Measurements from ENCODE around the gene FANCM. TPM values are rescaled to one million over a fixed set of nuclear protein-coding genes. Genes with fewer than 3 reads are reported as not detected.

FANCM gene
- total RNA-seq, 2 donors from 2014 or later = 12.4 to 13.5 TPM

- Mint-ChIP-seq H3K4me1 (ENCODE audit: low read depth) (peaks cover 2% of the 10 kb centered on the region), H3K4me3 (no peak overlapping the region), H3K9me3 (no peaks in the 10 kb centered on the region), H3K36me3 (ENCODE audit: insufficient read depth in 2 of 2) (peaks cover 1 to 5% of the 10 kb centered on the region in 2 donors), H3K27ac (no peak overlapping the region), H3K27me3 (ENCODE audit: low read depth) (no peaks in the 10 kb centered on the region)
- DNase-seq = no peak
- ATAC-seq (replicated peaks in 1 of 2) = no peak
Measured at GRCh38 chr14:45150386-45150890, 14.7 kb downstream of the FANCM start.

DNA sequence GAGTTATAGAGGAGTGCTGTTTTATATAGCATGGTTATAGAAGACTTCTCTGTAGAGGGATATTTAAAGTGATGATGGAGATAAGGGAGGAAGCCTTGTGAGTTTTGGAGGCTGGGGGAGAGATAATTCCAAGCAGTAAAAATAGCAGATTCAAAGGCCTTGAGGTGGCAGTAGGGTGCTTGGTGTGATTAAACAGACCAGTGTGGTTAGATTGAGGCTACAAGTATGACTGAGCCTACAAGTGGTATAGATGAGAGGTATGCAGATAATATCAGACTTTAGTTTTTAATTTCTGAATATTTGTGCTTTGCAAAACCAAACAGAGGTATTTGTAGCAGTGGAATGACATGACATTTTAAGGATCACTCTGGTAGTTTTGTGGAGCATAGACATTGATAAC lies 20.3 kb downstream of the FANCM start:
- no peak overlapping the region for H3K27ac Mint-ChIP-seq
- no peak for DNase-seq
- H3K9me3 Mint-ChIP-seq = no peaks in the 10 kb centered on the region
- peak; percentile 88 to 90 for ATAC-seq (replicated peaks in 1 of 2)
- no peak overlapping the region for H3K4me3 Mint-ChIP-seq
- H3K27me3 Mint-ChIP-seq (ENCODE audit: low read depth) = no peaks in the 10 kb centered on the region
- peaks cover 0 to 4% of the 10 kb centered on the region in 2 donors for H3K36me3 Mint-ChIP-seq (ENCODE audit: insufficient read depth in 2 of 2)
- peaks cover 14% of the 10 kb centered on the region for H3K4me1 Mint-ChIP-seq (ENCODE audit: low read depth)

- DNase-seq = no peak
- H3K9me3 Mint-ChIP-seq = no peaks in the 10 kb centered on the region
- H3K36me3 Mint-ChIP-seq (ENCODE audit: insufficient read depth in 2 of 2) = peaks cover 0 to 5% of the 10 kb centered on the region in 2 donors
- H3K27ac Mint-ChIP-seq = no peak overlapping the region
- no peaks in the 10 kb centered on the region for H3K27me3 Mint-ChIP-seq (ENCODE audit: low read depth)
- ATAC-seq (replicated peaks in 1 of 2) = no peak
- H3K4me3 Mint-ChIP-seq = no peak overlapping the region
- H3K4me1 Mint-ChIP-seq (ENCODE audit: low read depth) = no peaks in the 10 kb centered on the region
Measured at GRCh38 chr14:45169906-45170305, 34.2 kb downstream of the FANCM start.

DNA sequence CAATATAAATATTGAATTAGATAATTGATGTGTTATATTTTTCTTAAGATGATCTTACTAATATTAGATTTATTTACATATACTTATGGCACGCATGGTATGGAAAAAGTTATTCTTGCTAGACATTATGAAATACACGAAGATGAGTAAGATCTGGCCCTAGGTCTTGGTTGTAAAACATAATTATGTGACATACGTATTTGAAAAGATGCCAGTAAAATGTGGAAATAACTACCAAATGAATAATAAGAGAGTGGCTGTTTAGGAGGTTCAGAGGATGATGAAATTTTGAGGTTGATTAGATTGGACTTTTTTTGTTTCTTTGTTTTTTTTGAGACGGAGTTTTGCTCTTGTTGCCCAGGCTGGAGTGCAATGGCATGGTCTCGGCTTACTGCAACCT lies 41.3 kb downstream of the FANCM start:
- ATAC-seq (replicated peaks in 1 of 2) (no peak), DNase-seq (no peak)
- Mint-ChIP-seq H3K9me3 (no peaks in the 10 kb centered on the region), H3K27me3 (ENCODE audit: low read depth) (no peaks in the 10 kb centered on the region), H3K36me3 (ENCODE audit: insufficient read depth in 2 of 2) (peaks cover 0 to 8% of the 10 kb centered on the region in 2 donors), H3K4me1 (ENCODE audit: low read depth) (no peaks in the 10 kb centered on the region), H3K4me3 (no peak overlapping the region), H3K27ac (no peak overlapping the region)

GRCh38 chr14:45181329-45181728 lies 45.6 kb downstream of the FANCM start:
- Mint-ChIP-seq H3K4me3 (no peak overlapping the region), H3K4me1 (ENCODE audit: low read depth) (no peaks in the 10 kb centered on the region), H3K36me3 (ENCODE audit: insufficient read depth in 2 of 2) (peaks cover 0 to 4% of the 10 kb centered on the region in 2 donors), H3K9me3 (no peaks in the 10 kb centered on the region), H3K27ac (no peak overlapping the region), H3K27me3 (ENCODE audit: low read depth) (no peaks in the 10 kb centered on the region)
- no peak for DNase-seq
- ATAC-seq (replicated peaks in 1 of 2) = no peak

DNA sequence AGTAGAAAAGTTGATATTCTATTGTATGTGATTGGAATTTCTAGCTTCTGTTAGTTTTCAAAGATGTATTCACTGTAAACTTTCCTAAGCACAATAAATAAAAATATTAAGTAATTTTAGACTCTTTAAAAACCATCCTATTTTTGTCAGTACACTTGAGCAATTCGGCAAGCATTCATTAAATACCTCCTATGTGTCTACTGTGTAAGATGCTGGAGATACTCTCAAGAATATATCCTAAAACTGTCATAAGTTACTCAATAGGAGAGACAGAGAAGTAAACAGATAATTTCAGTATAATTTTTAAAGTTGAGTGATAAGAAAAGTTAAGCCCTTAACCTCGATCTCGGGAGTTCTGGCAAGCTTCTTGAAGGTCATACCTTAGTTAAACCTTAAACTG lies 46.1 kb downstream of the FANCM start:
- Mint-ChIP-seq H3K27ac (no peak overlapping the region), H3K4me1 (ENCODE audit: low read depth) (no peaks in the 10 kb centered on the region), H3K36me3 (ENCODE audit: insufficient read depth in 2 of 2) (peaks cover 3 to 6% of the 10 kb centered on the region in 2 donors)

DNA sequence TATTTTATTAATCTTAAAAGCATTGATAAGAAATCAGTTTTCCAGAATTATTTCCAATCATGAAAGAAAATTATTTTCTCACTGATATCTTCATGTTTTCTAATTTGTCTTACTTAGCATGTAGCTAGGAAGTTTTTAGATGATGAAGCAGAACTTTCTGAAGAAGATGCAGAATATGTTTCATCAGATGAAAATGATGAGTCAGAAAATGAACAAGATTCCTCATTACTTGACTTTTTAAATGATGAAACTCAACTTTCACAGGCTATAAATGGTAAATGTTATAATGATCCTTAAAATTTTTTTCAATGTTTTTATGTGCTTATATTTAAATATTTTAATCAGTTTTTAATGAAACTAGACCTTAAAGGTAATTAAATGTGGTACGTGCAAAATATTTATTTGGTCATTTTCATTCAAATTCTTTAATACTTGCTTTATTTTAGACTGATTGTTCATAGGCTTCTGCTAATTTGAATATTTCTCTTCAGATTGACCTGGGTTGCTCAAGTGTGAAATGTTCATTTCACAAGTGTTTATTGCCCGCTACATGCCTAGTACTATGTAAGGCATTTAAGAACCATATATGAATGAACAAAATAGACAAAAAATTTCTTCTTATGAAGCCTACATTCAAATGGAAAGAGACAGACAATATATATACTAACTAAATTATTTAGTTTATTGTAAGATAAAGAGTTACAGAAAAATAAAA lies 49.5 kb downstream of the FANCM start:
- DNase-seq = no peak
- Mint-ChIP-seq H3K9me3 (no peaks in the 10 kb centered on the region), H3K4me3 (no peak overlapping the region), H3K36me3 (ENCODE audit: insufficient read depth in 2 of 2) (peaks cover 4 to 13% of the 10 kb centered on the region in 2 donors), H3K4me1 (ENCODE audit: low read depth) (no peaks in the 10 kb centered on the region), H3K27ac (no peak overlapping the region), H3K27me3 (ENCODE audit: low read depth) (no peaks in the 10 kb centered on the region)
- ATAC-seq (replicated peaks in 1 of 2) = no peak

More for the DNA sequence above, 46.1 kb downstream of the FANCM start:
- no peak for ATAC-seq (replicated peaks in 1 of 2)
- H3K27me3 Mint-ChIP-seq (ENCODE audit: low read depth) = no peaks in the 10 kb centered on the region
- no peak for DNase-seq
- no peak overlapping the region for H3K4me3 Mint-ChIP-seq
- no peaks in the 10 kb centered on the region for H3K9me3 Mint-ChIP-seq

DNA sequence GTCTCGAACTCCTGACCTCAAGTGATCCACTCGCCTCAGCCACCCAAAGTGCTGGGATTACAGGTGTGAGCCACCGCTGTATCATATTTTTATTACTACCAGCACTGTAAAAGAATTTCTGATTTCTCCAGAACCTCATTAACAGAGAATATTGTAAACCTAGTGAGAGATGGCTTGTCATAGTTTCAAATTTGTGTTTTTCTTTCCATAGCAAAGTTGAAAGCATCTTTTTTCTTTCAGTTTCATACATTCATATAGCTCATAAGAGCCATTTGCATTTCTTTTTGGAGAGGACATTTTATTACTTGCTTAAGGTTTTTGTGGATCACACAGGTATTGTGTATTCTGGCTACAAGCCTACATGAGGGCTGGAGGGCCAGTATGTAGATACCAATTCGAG lies 59.2 kb downstream of the FANCM start:
- DNase-seq = no peak
- H3K36me3 Mint-ChIP-seq (ENCODE audit: insufficient read depth in 2 of 2) = peaks cover 0 to 4% of the 10 kb centered on the region in 2 donors
- no peaks in the 10 kb centered on the region for H3K9me3 Mint-ChIP-seq
- ATAC-seq (replicated peaks in 1 of 2) = peak; percentile 37 to 44
- peak overlapping the region; percentile 61 for H3K27ac Mint-ChIP-seq
- H3K4me3 Mint-ChIP-seq = peak overlapping the region; percentile 16 to 23
- peaks cover 9% of the 10 kb centered on the region for H3K4me1 Mint-ChIP-seq (ENCODE audit: low read depth)
- H3K27me3 Mint-ChIP-seq (ENCODE audit: low read depth) = no peaks in the 10 kb centered on the region

DNA sequence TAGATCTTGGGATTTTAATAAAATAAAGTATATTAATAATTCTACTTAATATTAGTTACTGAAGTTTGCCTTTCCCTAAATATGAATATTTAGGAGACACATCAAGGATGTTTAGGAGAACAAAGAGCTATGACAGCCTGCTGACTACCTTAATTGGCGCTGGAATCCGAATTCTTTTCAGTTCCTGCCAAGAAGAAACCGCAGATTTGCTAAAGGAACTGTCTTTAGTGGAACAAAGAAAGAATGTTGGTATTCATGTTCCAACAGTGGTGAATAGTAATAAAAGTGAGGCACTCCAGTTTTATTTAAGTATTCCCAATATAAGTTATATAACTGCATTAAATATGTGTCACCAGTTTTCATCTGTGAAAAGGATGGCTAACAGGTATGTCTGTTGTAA lies 62.8 kb downstream of the FANCM start:
- Mint-ChIP-seq H3K4me3 (no peak overlapping the region), H3K9me3 (no peaks in the 10 kb centered on the region), H3K27ac (no peak overlapping the region), H3K27me3 (ENCODE audit: low read depth) (no peaks in the 10 kb centered on the region), H3K36me3 (ENCODE audit: insufficient read depth in 2 of 2) (peaks cover 0 to 3% of the 10 kb centered on the region in 2 donors), H3K4me1 (ENCODE audit: low read depth) (peaks cover 9% of the 10 kb centered on the region)
- no peak for DNase-seq
- no peak for ATAC-seq (replicated peaks in 1 of 2)

DNA sequence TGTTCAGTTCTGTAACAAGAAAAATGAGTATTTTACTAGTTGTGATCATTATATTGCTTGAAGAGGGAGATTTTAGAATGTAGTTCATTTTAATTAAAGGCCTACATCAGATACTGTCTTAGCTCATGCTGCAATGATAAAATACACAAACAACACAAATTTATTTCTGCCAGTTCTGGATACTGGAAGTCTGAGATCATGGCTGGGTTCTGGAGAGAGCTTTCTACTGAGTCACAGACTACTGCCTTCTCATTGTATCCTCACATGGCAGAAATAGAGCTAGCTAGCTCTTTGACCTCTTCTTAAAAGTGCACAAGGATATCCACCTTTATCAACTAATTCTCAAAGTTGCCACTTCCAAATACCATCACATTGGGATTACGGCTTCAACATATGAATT lies 63.5 kb downstream of the FANCM start:
- Mint-ChIP-seq H3K4me3 (no peak overlapping the region), H3K27me3 (ENCODE audit: low read depth) (no peaks in the 10 kb centered on the region)

DNA sequence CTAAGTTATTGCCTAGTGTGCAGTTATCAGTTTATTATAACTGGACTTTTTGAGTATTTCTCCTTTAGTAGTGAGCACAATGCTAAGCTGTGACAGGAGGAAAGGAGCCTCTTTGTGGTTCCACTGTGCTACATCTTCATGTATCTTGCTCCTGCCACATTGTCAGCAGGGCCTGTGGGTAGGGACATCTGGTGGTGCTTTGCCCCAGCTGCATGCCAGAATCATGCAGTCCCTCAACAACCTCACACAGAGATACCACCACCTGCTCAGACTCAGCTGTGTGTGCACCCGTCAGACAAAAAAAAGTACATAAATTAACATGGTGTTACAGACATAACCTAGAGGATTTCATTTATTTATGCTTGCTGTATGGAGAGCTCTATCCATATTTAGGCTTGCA lies 66.2 kb downstream of the FANCM start:
- ATAC-seq (replicated peaks in 1 of 2) = peak; percentile 67 to 86
- Mint-ChIP-seq H3K36me3 (ENCODE audit: insufficient read depth in 2 of 2) (peaks cover 4 to 12% of the 10 kb centered on the region in 2 donors), H3K27me3 (ENCODE audit: low read depth) (no peaks in the 10 kb centered on the region), H3K27ac (peak overlapping the region; percentile 61), H3K4me3 (no peak overlapping the region), H3K4me1 (ENCODE audit: low read depth) (no peaks in the 10 kb centered on the region), H3K9me3 (no peaks in the 10 kb centered on the region)
- DNase-seq = peak; percentile 7 to 13

More for the DNA sequence above, 63.5 kb downstream of the FANCM start:
- DNase-seq (no peak), ATAC-seq (replicated peaks in 1 of 2) (no peak)
- Mint-ChIP-seq H3K9me3 (no peaks in the 10 kb centered on the region), H3K36me3 (ENCODE audit: insufficient read depth in 2 of 2) (peaks cover 0 to 3% of the 10 kb centered on the region in 2 donors), H3K27ac (no peak overlapping the region), H3K4me1 (ENCODE audit: low read depth) (peaks cover 9% of the 10 kb centered on the region)

DNA sequence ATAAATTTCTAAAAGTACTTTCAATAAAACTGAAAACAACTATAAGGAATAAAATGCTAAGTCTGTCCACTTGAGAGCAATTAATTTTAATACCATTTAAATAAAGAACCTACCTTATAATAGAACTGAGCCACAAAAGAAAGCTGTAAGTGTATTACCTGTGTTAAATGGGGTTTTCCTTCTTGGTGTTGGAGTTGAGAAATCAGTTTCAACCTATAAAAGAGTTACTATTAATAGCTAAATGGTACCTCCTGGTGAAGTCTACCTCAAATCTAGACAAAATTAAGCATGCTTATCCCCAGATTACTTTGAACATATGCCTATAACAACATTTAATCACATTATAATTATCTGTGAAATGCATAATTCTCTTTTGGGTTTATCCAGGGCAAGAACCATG lies 68.5 kb downstream of the FANCM start:
- no peaks in the 10 kb centered on the region for H3K9me3 Mint-ChIP-seq
- H3K4me3 Mint-ChIP-seq = no peak overlapping the region
- peaks cover 6 to 16% of the 10 kb centered on the region in 2 donors for H3K36me3 Mint-ChIP-seq (ENCODE audit: insufficient read depth in 2 of 2)
- no peak overlapping the region for H3K27ac Mint-ChIP-seq
- H3K4me1 Mint-ChIP-seq (ENCODE audit: low read depth) = no peaks in the 10 kb centered on the region
- ATAC-seq (replicated peaks in 1 of 2) = no peak
- H3K27me3 Mint-ChIP-seq (ENCODE audit: low read depth) = no peaks in the 10 kb centered on the region
- no peak for DNase-seq

DNA sequence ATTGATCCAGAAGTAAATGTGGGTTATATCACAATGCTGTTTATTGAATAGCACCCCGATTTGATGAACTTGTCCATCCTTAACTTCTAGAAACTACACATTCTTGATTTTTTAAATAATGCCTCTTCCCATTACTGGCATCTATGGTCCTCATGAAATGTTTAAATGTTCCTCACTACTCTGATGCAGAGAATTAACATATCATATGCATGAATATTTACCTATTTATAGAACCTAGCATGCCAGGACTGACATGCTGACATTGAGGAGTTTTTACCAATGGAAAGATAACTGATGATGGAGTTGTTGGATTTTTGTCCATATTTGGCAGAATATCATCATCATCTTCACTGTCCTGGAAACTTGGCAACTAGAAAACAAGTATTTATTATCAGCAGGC lies 74.4 kb downstream of the FANCM start:
- Mint-ChIP-seq H3K4me3 (no peak overlapping the region), H3K4me1 (ENCODE audit: low read depth) (no peaks in the 10 kb centered on the region), H3K27ac (no peak overlapping the region), H3K36me3 (ENCODE audit: insufficient read depth in 2 of 2) (peaks cover 7 to 28% of the 10 kb centered on the region in 2 donors), H3K9me3 (no peaks in the 10 kb centered on the region), H3K27me3 (ENCODE audit: low read depth) (no peaks in the 10 kb centered on the region)
- no peak for DNase-seq
- no peak for ATAC-seq (replicated peaks in 1 of 2)

DNA sequence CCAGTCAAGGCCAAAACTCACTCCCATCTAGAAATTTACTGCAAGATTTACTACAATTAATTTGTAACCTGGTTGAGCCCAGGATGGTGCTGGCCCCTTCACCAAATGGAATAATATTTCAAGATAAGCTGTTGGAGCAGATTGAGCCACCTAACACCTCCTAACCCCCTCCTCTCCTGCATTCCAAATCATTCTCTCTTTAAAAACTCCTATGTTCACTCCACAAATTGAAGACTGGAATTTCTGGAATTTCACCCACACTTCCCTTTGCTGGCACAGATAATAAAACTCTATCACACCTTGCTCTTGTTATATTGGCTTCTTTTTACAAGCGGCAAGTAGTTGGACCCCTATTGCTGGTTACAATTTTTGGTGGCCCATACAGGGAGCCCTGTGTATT lies 75.6 kb downstream of the FANCM start:
- Mint-ChIP-seq H3K4me1 (ENCODE audit: low read depth) (no peaks in the 10 kb centered on the region), H3K4me3 (no peak overlapping the region), H3K27me3 (ENCODE audit: low read depth) (no peaks in the 10 kb centered on the region), H3K36me3 (ENCODE audit: insufficient read depth in 2 of 2) (peaks cover 5 to 22% of the 10 kb centered on the region in 2 donors), H3K9me3 (no peaks in the 10 kb centered on the region), H3K27ac (peak overlapping the region; percentile 49)
- DNase-seq = no peak
- no peak for ATAC-seq (replicated peaks in 1 of 2)
